ENCODE measurements around the gene DUOXA1. TPM values are rescaled to one million over a fixed set of nuclear protein-coding genes. Genes with fewer than 3 reads are reported as not detected.
"Not testable (repeated sequence)": the region's sequence is repeated elsewhere in the genome, so short reads cannot be mapped to it uniquely, and the experiment has no call there.

DUOXA1 gene
- total RNA-seq, 1 donor from 2014 or later: 87.3 TPM

GRCh38 chr15:45112591-45113379 lies 16.9 kb downstream of the DUOXA1 start:
- no peak for DNase-seq (ENCODE audit: low spot score)

GRCh38 chr15:45112143-45112590 lies 17.5 kb downstream of the DUOXA1 start:
- DNase-seq (ENCODE audit: low spot score): no peak

- DNase-seq (ENCODE audit: low spot score): no peak
Observed at GRCh38 chr15:45111390-45112142, 18.1 kb downstream of the DUOXA1 start.

- DNase-seq (ENCODE audit: low spot score): no peak
Observed at GRCh38 chr15:45110256-45110820, 19.3 kb downstream of the DUOXA1 start.

GRCh38 chr15:45107941-45108630 lies 21.6 kb downstream of the DUOXA1 start:
- DNase-seq (ENCODE audit: low spot score): no peak

GRCh38 chr15:45106002-45106790 lies 23.5 kb downstream of the DUOXA1 start:
- no peak for DNase-seq (ENCODE audit: low spot score)

- DNase-seq (ENCODE audit: low spot score): no peak
Observed at GRCh38 chr15:45105586-45105985, 24.1 kb downstream of the DUOXA1 start.

- not testable (repeated sequence) for DNase-seq (ENCODE audit: low spot score)
Observed at GRCh38 chr15:45104170-45104569, 25.5 kb downstream of the DUOXA1 start.

GRCh38 chr15:45102226-45102625 lies 27.5 kb downstream of the DUOXA1 start:
- DNase-seq (ENCODE audit: low spot score): no peak

GRCh38 chr15:45101749-45102148 lies 27.9 kb downstream of the DUOXA1 start:
- DNase-seq (ENCODE audit: low spot score): no peak

- DNase-seq (ENCODE audit: low spot score): no peak
Observed at GRCh38 chr15:45100884-45101625, 28.6 kb downstream of the DUOXA1 start.

GRCh38 chr15:45099549-45100165 lies 30.0 kb downstream of the DUOXA1 start:
- DNase-seq (ENCODE audit: low spot score): no peak

- no peak for DNase-seq (ENCODE audit: low spot score)
Observed at GRCh38 chr15:45097466-45097865, 32.2 kb downstream of the DUOXA1 start.

GRCh38 chr15:45095661-45096060 lies 34.0 kb downstream of the DUOXA1 start:
- DNase-seq (ENCODE audit: low spot score): no peak

GRCh38 chr15:45094358-45094730 lies 35.3 kb downstream of the DUOXA1 start:
- DNase-seq (ENCODE audit: low spot score): no peak

- DNase-seq (ENCODE audit: low spot score): no peak
Observed at GRCh38 chr15:45093622-45094357, 35.9 kb downstream of the DUOXA1 start.

- DNase-seq (ENCODE audit: low spot score): no peak
Observed at GRCh38 chr15:45093013-45093412, 36.7 kb downstream of the DUOXA1 start.

GRCh38 chr15:45091576-45091975 lies 38.1 kb downstream of the DUOXA1 start:
- DNase-seq (ENCODE audit: low spot score): no peak

- DNase-seq (ENCODE audit: low spot score): no peak
Observed at GRCh38 chr15:45091161-45091560, 38.5 kb downstream of the DUOXA1 start.
